ENCODE data around the gene PLD4. TPM values are rescaled to one million over a fixed set of nuclear protein-coding genes. Genes with fewer than 3 reads are reported as not detected.

The PLD4 gene
- total and polyA plus RNA-seq, 2 of the 8 experiments (the other 6 are each of a cell fraction or from before 2014, with no cell fraction given): 0.05 TPM; not detected in 1

DNA sequence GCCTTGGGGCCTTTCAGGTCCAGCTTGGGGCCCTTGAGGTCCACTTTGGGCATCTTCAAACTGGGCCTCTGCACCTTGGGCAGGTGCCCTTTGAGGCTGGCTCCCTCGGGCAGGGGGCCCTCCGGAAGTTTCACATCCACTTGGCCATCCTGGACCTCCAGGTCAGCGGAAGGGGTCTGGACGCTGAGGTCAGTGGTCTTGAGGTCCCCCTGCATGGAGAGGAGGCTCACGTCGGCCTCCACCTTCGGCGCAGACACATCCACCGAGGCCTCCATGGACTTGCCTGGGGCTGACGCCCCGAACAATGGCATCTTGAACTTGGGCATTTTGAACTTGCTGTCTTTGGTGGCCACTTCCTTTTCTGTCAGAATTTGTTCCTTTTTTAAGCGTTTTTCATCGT is 28.4 kb downstream of the PLD4 start:
- TF ChIP-seq TEAD4 (IDR thresholded peaks at IDR 0.05; ENCODE audit: low read depth, low read length) (no peak), GABPA (IDR thresholded peaks at IDR 0.05; ENCODE audit: borderline replicate concordance, insufficient read depth, low read length) (no peak), PHF8 (conservative IDR thresholded peaks at IDR 0.05; ENCODE audit: low read depth, low read length) (no peak), TAF7 (optimal IDR thresholded peaks at IDR 0.05; ENCODE audit: borderline replicate concordance, low read depth, low read length) (no peak), SP2 (IDR thresholded peaks at IDR 0.05; ENCODE audit: low read length) (no peak), CREB1 (IDR thresholded peaks at IDR 0.05) (no peak), SP1 (IDR thresholded peaks at IDR 0.05; ENCODE audit: low read depth, low read length) (no peak), CTBP2 (IDR thresholded peaks at IDR 0.05; ENCODE audit: borderline replicate concordance, insufficient read depth, insufficient read length, low read length) (no peak), RAD21 (IDR thresholded peaks at IDR 0.05 in 1 of 2, conservative IDR thresholded peaks at IDR 0.05 in 1 of 2; ENCODE audit: low read depth in 2 of 2, low read length in 2 of 2) (no peak), POU5F1 (IDR thresholded peaks at IDR 0.05; ENCODE audit: low read depth, low read length) (no peak)
- H4K5ac ChIP-seq (ENCODE audit: insufficient read length, low read depth, low read length): no peak overlapping the region
- H2BK20ac ChIP-seq (ENCODE audit: low read length): no peak overlapping the region
- no peak overlapping the region for H3K23ac ChIP-seq (ENCODE audit: insufficient read length)
- no peaks in the 10 kb centered on the region for H3K4me1 ChIP-seq (replicated peaks in 1 of 4; ENCODE audit: control insufficient read depth in 3 of 4, insufficient read depth in 4 of 4, low read length in 3 of 4)
- 83% methylated on average over 11 of the region's 13 CpGs; no CpG with 5 or more reads in 1 of the 2 experiments for WGBS, 2 experiments (ENCODE audit: extremely low coverage in 1 of 2, insufficient coverage in 1 of 2, insufficient read length in 1 of 2, insufficient replicate concordance in 2 of 2, low coverage in 1 of 2, low lambda C conversion rate in 2 of 2, missing lambda C conversion rate in 1 of 2)
- no peak overlapping the region for H2BK120ac ChIP-seq (replicated peaks; ENCODE audit: low read depth, low read length)
- FAIRE-seq (no peak), DNase-seq (ENCODE audit: low read depth in 1 of 2, low spot score in 2 of 2) (no peak)
- no peak overlapping the region for H2BK12ac ChIP-seq (ENCODE audit: low read depth, low read length)
- H3K23me2 ChIP-seq (ENCODE audit: low read depth, low read length): no peaks in the 10 kb centered on the region
- H3K9ac ChIP-seq (replicated peaks in 1 of 4; ENCODE audit: extremely low read depth in 1 of 4, low read depth in 3 of 4, low read length in 3 of 4): no peak overlapping the region
- no peak overlapping the region for H3K4ac ChIP-seq (replicated peaks; ENCODE audit: insufficient read length, low read depth, low read length)
- no peak overlapping the region for H2AFZ ChIP-seq (ENCODE audit: low read length)
- H2BK15ac ChIP-seq (ENCODE audit: low read length): no peak overlapping the region
- H3K56ac ChIP-seq (replicated peaks; ENCODE audit: insufficient read length, low read depth, low read length): no peak overlapping the region
- peaks cover 0 to 33% of the 10 kb centered on the region in 2 experiments; a peak in 1 of 4 replicates for H3K9me3 ChIP-seq (ENCODE audit: insufficient read depth in 2 of 2, low read depth in 1 of 2, low read length in 1 of 2)
- no peak overlapping the region for H3K14ac ChIP-seq (ENCODE audit: insufficient read length)
- no peak overlapping the region for H3K18ac ChIP-seq (ENCODE audit: extremely low read depth, low read length)
- no peaks in the 10 kb centered on the region for H3K36me3 ChIP-seq (ENCODE audit: control insufficient read depth in 2 of 4, insufficient read depth in 4 of 4, low read length in 3 of 4)
- H4K8ac ChIP-seq (ENCODE audit: extremely low read depth, insufficient read depth, low read length): no peak overlapping the region
- H3K4me2 ChIP-seq (ENCODE audit: insufficient read depth in 1 of 2, low read depth in 2 of 2, low read length in 2 of 2): no peak overlapping the region
- no peaks in the 10 kb centered on the region for H3K27me3 ChIP-seq (replicated peaks in 1 of 4; ENCODE audit: control insufficient read depth in 3 of 4, extremely low read depth in 1 of 4, insufficient read depth in 3 of 4, low read length in 3 of 4)
- no peak overlapping the region for H2AK5ac ChIP-seq (ENCODE audit: low read depth, low read length)
- no peak overlapping the region for H3K4me3 ChIP-seq (ENCODE audit: extremely low read depth in 1 of 4, insufficient read depth in 2 of 4, low read depth in 3 of 4, low read length in 4 of 4)
- no peaks in the 10 kb centered on the region for H3K79me2 ChIP-seq (ENCODE audit: control insufficient read depth in 1 of 2, insufficient read depth in 2 of 2, low read length in 2 of 2)
- no peak overlapping the region for H4K91ac ChIP-seq (replicated peaks; ENCODE audit: insufficient read length, low read length)
- ChIA-PET POLR2A (ENCODE audit: partially characterized antibody) (no interaction called here), CTCF (ENCODE audit: partially characterized antibody) (interaction anchor here (1.3 kb wide), 1 partner anchor 17 kb away, joined by 3 read pairs; no protein-coding TSS in a partner anchor)
- no peak overlapping the region for H3K27ac ChIP-seq (ENCODE audit: low read depth, low read length)
- H2BK5ac ChIP-seq (ENCODE audit: low read depth, low read length): no peak overlapping the region
- no peaks in the 10 kb centered on the region for H4K20me1 ChIP-seq (replicated peaks in 1 of 2; ENCODE audit: control insufficient read depth in 1 of 2, insufficient read depth in 2 of 2, low read length in 2 of 2)
- no peaks in the 10 kb centered on the region for H3K79me1 ChIP-seq (ENCODE audit: low read depth, low read length)

Measured in H1 (cell line).